ENCODE results near the gene UBR4.

UBR4 gene

DNA sequence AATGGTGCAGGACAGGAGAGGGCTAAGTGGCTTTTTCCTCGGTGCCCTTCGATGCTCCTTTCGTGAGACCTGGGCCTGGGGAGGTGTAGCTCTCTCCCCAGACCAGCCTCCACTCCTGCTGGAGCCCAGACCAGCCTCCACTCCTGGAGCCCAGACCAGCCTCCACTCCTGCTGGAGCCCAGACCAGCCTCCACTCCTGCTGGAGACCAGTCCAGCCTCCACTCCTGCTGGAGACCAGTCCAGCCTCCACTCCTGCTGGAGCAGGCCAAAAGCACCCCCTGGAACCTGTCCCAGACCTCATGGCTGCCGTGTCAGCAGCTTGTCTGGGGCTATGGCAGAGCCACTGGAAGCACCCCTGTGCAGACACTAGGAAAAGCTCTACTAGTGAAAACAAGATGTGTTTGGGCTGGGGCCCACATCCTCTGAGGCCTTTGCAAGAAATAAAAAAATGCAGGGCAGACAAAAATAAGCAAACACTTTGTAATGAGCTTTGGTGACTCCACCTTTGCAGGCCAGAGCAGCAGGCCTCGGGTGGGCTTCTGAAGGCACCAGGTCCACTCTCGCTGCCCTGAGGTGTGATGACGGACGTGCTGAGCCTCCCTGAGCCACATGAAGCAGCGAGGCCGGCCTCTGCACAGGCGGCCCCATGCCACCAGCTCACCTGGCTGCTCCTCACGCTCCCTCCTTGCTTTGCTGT is 137.6 kb downstream of the UBR4 start:
- no peak for DNase-seq (ENCODE audit: low spot score)

DNA sequence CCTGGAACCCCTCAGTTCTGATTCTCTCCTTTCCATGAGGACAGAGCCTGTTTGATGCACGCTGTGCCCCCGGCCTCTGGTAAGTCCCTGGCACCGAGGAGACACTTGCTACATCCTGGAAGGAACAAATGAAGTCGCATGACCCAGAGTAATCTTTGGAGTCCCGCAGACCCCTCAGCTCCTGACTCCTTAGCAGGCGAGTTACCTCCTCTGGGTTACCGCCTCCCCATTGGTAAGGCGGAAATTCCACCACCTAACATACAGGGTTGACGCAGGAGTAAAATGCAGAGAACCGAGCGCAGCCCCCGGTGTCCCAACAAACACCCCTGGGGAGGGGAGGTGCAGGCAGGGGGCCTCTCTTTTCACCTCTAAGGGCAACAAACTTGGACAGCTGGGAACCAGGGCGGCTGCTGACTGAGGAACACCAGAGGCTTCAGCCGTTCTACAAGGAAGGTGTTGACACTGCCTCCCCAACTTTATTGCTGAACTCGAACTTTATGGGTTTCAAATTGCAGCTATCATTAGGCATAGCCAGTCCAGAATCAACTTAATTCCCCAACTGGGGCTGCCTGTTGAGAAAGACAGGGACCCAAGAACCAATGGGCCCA is 138.3 kb downstream of the UBR4 start:
- no peak for DNase-seq (ENCODE audit: low spot score)

DNA sequence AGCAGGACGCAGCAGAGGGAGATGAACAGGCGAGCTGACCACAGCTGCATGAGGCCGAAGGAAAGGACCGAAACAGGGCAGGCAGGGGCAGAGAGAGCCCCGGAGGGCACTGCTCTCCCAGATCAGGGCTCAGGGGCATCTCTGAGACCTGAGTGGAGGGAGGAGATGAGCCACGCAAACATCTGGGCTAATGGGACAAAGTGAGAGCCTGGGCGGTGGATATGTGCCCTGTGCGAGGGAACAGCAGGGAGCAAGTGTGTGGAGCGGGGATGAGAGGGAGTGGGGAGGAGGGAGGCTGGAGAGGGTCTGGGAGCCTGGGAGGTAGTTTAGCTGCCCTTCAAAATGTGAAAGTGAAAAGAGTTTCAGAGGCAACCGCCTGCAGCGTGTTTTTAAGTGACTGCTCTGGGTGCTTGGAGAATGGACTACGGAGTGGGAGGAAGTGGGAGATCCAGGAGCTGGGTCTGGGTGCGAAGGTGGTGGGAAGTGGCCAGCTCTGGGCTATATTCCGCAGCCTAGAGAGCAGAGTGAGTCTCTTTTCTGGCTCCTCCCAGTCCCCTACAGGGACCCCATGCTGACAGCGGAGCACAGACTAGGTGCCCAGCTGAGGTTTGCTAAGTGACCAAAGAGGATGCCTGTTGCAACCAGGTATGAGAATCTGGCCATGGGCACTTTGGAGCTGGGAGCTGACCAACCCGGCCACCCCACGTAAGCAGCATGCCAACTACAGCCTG is 139.0 kb downstream of the UBR4 start:
- DNase-seq (ENCODE audit: low spot score) = no peak

DNA sequence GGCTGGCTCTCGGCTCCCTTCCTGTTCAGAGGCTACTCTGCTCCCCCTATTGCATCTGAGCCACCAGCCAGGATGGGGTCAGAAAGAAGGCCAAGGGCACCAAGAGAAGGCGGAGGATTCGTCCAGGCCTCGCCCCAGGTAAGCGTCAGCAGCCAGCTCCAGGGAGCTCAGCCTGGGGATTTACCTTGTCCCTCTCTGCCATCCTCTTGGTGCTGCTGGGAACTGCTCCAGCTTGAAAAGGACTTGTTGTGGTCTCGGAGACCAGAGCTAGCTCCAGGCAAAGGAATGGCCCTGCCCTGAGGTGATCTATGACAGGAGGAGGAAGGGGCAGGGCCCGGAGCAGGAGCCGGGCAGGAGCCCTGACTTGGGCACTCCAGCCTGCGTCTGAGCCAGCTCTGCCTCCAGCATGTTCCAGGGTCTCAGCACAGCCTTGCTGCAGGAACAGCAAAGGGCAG is 139.8 kb downstream of the UBR4 start:
- DNase-seq (ENCODE audit: low spot score) = no peak

DNA sequence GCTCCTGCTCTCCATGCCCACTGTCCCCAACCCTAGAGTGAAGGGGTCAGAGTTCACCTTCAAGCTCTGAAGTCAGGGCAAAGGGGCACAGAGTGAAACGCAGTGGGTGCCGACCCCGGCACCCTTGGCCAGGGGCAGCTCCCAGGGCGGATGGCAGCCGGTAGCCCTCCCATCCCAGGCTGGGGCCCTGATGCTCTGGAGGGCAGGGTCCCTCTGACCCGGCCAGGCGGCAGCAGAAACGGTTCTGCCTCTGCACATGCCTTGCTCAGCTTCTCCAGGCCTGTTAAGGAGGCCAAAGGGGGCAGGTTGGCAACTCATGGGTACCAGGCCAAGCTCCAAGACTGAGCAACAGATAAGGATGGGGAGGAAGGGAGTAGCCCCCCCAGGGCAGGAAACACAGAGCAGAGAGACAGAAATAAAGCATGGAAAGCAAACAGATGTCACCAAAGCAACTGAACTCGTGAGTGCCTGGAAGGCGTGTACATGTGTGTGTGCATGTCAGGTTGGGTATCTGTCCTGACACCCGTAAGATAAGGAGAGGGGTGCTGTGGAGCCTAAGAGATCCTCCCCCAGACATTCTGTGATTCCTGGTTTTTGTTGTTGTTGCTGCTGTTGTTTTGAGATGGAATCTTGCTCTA is 141.3 kb downstream of the UBR4 start:
- no peak for DNase-seq (ENCODE audit: low spot score)

DNA sequence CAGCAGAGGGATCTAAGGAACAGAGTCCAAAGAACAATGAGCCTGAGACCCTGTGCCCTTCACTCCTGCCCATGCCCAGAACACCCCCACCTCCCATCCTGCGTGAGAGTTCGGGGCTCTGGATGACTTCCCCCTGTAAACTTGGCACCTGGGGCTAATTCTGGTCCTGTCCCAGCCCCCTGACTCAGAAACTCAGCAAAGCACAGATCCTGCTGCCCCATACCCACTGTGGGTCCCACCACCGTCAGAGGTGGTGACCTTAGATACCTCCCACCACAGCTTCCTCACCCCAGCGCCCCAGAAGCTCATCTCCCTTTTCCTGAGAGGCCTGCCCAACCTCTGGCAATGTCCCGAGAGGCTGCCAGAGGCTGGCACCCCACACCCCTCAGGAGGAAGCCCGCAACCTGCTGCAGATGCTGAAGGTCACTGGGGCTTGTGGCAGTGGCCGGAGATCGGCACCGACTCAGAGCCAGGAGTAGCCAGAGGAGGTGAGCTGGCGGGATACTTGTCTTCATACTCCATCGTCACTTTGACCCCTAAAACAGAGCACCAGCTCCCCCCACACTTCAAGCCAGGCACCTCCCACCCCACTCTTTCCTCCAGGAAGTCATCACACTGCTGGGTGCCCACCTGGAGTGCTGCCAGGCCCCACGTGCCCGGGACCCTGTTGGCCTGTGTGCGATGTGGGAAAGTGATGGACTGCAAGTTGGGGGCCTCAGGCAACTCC is 142.0 kb downstream of the UBR4 start:
- DNase-seq (ENCODE audit: low spot score) = no peak

DNA sequence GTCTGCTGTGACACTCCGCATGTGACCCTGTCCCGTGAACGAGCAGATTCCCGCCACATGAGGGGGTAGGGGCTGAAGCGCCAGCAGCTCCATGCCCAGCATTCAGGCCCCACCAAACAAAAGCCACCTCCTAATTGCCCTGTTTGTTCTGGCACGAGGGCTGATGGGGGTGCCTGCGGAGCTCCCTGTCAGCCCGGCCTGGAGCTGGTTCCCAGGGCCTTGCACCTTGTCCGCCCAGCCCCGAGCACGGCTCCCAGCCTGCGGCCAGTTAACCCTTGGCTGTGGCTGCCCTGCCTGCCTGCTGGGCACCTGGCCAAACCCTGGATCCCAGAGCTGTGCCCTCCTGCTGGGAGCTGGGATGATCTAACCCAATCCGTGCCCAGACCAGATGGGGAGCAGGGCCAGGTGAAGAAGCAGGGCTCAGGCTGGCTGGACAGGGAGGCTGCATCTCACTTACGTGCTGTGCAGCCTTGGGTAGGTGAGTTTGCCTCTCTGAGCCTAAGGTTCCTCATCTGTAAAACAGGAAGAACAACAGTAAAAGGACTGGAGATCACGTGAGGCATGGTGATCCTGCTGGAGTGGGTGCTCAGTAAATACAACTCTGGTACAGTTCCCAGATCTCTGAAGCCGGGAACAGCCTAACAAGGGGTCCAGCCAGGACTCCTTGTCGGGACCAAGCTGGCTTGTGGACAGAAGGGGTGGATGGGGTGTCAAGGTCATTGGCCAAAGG is 142.7 kb downstream of the UBR4 start:
- no peak for DNase-seq (ENCODE audit: low spot score)

DNA sequence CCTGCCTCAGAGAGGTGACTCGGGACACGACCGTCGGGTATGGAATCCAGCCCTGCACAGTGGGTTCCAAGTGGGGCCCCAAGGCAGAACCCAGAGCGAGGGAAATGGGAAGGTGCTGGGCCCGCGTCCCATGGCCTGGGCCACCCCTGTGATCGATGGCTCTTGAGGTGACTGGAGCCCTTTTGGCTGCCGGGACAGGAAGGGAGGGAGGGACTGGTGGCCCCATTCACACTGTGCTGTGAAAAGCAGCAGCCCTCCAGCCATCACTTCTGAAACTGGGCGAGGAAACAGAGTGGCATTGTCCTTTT is 143.2 kb downstream of the UBR4 start:
- no peak for DNase-seq (ENCODE audit: low spot score)

DNA sequence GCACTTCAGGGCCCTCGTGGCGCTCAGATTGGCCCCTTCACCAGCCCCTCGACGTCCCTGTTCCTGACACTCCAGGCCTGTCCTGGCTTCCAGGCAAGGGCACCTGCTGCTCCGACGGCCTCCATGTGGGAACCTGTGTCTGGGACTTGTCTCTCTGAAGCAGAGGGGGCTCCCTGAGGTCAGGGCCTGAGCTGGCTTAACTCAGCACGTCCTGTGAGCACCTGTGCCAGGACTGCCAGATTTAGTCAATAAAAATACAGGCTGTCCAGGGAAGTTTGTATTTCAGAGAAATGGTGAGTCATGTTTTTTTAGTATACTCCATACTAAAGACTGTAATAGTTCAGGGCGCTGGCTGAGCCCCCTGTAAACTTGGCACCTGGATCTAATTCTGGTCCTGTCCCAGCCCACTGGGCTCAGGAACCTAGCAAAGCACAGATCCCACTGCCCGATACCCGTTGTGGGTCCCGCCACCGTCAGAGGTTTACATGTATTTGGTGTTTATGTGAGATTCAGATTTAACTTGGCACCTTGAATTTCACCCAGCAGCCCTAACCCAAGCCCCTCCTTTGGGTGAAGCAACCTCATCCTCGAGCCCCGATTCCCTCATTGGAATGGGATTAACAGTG is 143.7 kb downstream of the UBR4 start:
- DNase-seq (ENCODE audit: low spot score) = no peak

DNA sequence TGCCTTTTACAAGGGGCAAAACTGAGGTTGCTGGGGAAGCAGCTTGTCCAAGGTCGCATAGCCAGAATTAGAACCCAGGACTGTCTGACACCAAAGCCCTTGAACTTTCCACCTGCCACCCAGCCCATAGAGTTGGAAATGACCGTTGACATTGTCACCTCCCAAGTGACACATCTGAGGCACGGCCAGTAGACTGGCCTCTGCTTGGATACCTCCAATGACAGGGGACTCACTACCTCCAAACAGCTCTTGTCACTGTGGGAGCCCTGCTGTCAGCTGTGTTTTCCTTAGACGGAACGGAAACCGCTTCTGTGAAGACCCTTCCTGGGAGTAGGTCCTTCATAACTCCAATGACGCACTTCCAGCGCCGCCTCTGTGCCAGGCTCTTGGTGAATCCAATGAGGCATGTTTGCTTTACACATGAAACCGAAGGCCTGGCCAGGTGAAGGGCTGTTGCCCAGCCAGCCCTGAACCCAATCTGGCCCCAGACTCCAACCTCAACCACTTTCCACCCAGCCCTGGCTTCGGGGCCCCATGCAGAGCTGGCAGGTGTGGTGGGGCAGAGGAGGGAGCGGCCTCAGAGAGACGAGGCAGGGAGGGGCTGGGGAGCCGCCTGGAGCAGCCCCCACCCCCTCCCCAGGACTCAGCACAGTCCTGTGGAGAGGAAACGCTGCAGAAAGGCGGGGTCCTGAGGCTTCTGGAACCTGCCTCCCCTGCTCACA is 144.4 kb downstream of the UBR4 start:
- no peak for DNase-seq (ENCODE audit: low spot score)

DNA sequence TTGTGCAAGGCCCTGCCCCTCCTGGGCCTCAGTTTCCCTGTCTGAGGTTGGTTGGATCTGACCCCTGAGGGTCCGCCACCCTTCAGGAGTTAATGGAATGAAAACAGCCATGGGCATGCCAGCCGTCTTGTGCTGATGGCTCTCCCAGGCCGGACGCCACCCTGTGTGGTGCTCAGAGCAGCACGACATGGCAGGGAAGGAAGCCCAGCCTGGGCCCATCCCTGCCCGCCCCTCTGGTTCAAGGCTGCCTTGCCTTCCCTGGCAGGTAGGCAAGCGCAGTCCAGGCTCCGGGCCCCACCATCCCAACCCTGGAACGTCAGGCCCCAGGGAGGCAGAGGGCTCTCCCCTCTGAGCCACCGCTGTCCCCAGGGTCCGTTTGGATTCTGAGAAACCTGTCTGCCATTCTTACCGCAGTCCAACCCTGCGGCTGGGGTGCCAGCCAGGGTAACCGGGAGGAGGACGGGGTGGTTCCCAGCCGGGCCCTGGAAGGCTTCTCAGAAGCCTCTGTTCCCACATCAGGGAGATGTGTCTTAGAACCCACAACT is 145.1 kb downstream of the UBR4 start:
- no peak for DNase-seq (ENCODE audit: low spot score)

DNA sequence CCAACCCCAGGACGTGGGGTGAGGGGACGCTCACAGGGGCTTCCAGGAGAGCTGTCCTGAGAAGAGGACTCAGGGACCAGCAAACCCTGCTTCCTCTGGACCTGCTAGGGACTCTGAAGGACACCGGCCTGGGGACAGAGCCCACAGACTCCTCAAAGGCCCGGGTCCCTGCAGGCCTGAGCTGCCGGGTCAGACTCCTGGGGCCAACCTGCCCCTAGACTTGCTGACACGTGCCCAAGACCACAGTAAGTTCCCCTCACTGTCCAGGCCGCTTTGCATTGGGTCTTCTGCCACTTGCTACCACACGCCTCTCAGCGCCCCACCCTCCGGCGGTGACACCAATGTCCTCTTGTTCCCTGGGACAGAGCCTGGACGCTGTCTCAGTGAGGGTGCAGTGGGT is 146.9 kb downstream of the UBR4 start:
- DNase-seq (ENCODE audit: low spot score) = no peak

DNA sequence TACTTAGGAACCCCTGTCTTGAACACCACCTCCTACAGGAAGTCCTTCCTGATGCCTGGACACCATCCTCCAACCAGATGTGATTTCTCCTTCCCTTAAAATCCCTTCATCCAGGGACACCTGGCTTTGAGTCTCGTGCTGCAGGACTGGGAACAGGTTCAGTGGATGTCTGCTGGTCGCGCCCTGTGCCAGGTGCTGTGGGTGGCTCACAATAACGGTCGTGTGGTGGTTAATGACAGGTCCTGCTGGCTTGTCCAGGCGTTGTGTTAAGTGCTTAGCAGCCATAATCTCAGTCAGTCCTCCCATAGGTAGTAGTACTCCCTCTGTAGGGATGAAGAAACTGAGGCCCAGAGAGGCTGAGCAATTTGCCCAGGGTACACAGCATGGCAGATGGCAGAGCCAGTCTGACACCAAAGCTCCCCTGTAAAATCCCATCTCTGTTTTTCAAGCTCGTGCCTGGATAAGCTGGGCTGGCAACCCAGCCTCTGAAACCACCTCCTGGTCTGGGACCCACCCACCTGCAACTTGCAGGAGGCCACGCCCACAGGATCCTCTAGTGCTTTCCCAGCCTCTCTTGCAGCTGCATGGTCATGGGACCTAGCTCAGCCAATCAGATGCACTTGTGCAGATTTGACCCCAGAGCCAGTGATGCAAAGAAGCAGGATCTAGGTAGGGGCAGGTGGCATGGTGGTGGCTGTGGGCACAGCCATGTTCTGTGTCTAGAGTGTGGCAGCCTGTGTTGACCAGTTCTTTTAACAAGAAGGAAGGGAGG is 147.6 kb downstream of the UBR4 start:
- no peak for DNase-seq (ENCODE audit: low spot score)

DNA sequence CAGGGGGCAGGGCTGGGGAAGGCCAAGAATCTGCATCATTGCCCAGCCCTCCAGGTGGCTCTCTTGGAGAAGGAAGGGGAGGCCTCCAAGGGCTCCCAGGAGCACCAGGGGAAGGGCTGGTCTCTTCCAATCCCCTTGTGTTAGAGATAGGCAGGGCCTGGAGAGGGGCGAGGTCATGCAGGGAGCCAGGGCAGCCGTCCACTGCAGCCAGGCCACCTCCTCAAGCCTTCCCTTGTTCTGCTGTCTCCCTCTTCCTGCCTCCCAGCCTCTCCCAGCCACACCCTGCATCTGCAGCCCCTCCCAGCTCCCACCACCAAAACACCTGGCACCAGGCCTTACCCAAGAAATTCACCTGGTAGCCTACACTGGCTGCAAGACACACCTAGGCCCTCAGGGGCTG is 148.3 kb downstream of the UBR4 start:
- DNase-seq (ENCODE audit: low spot score) = no peak

DNA sequence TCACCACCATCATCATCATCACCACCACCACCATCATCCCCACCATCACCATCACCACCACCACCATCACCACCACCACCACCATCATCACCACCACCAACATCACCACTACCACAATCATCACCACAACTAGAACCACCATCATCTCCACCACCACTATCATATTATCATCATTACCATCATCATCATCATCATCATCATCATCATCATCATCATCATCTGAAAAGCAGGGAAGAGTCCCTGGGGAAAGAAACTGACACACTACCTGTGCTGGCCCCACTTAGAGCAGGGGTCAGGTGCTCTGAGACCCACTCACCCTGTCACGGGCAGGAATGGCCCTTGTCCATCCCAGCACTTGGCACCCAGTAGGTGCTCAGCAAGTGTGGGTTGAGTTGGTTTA is 148.7 kb downstream of the UBR4 start:
- no peak for DNase-seq (ENCODE audit: low spot score)

DNA sequence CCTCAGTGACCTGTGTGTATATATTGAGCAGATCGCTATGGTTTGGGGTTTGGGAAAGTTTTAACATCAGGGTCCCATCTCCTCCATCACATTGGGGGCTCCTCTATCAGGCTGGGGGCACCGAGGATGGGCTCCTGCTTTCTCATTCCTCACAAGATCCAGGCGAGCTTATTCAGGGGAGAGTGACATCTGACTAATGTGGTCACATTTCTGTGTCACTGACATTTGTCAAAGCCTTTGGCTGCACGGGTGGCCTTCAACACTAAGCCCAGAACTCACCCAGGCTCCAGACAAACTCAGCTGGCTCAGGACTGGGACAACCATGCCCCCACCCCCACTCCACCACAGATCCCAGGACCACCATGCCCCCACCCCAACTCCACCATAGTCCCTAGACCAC is 150.3 kb downstream of the UBR4 start:
- DNase-seq (ENCODE audit: low spot score) = no peak

DNA sequence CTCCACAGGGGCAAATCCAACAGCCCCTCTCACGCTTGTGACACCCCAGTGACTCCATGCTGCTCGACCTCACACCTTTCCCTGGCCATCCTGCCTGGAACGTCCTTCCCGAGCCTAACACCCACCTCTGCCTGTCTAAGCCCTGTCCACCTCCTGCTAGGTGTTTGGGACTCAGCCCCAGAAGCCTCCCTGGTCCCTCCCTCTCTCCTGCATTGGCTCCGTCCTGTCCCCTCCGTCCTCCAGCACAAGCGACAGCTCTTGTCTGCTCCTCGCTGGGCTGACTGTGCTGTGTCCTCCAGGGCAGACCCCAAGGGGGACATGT is 151.6 kb downstream of the UBR4 start:
- no peak for DNase-seq (ENCODE audit: low spot score)

DNA sequence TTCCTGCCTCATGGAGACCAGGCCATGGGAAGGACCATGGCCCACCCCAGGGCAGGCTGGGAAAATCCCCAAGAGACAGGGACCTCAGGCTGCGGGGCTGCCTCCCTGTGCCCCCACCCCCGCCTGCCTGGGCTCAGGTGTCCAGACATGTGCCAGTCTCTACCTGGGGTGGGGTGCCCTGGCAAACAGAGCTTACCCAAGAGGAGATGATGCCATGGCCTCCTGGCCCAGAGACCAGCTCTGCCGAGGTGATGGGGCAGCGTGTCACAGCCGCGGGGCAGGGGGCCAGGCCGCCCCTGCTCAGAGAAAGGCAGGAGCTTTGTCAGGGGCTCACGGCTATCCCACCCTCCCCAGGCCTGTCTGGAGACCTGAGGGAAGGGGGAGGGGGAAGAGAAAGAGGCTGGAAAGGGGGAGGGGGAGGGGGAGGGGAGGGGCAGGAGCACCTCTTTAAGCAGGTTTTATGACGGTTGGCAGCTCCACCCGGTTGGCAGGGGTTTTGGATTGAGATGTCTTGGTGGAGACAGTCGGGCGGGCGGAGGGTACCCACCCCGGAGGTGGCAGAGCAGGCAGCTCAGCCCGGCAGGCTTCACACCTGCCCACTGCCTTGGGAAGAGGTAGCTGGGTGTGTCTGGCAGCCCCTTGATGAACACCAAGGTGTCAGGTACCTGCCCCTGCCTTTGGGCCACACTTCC is 152.1 kb downstream of the UBR4 start:
- no peak for DNase-seq (ENCODE audit: low spot score)

DNA sequence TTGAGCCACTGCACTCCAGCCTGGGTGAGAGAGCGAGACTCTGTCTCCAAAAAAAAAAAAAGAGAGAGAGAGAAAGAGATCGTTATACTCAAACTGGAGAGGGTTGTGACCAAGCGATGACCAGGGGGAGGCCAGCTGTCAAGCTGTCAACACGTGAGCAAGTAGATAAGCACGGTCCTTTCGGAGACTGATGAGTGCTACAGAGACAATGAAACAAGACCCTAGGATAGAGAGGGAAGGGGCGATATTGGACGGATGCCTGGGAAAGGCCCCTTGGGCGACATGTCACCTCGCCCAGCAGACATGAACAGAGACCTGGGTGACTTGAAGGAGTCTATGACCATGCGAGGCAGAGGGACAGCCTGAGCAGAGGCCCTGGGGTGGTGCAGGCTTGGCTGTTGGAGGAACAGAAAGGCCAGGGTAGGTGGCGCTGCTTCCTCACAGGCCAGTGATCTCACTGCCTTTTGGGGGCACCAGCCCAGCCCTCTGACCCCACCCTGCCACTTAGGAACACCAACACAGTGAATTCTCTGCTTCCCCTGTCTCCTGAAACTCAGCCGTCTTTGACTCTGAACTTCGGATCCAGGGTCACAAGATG is 152.8 kb downstream of the UBR4 start:
- no peak for DNase-seq (ENCODE audit: low spot score)
